Activated CD8-positive, alpha-beta memory T cell treated with anti-CD3 and anti-CD28 coated beads, Interleukin-2, amount 50 U/mL, for 24 hours (primary cell): ENCODE measurements around the gene CEACAM8.
"Not testable (repeated sequence)": the region's sequence is repeated elsewhere in the genome, so short reads cannot be mapped to it uniquely, and the experiment has no call there.

Experiments used
- DNase-seq: peaks from one replicate; pipeline ENCODE4 v3.0.0-alpha.2; 2020; ENCODE audit errors: extremely low read depth

CEACAM8 gene

DNA sequence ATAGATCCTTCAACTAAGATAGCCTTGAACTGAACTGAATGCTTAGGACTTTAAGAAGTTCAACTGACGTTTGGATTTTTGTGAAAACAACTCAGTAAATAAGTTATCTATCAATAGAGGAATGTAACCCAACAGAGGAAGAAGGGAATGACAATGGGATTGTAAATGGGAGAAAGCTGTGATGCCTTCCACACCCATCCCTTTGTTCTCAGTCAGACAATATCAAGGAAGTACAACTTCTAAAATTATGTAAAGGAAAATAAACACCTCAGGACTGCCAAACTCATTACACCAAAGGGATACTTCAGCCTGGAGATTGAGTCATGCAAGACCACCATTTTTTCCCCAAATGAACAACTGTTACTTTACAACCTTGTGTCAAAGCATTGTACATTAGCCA lies 21.1 kb downstream of the CEACAM8 start:
- DNase-seq = no peak

DNA sequence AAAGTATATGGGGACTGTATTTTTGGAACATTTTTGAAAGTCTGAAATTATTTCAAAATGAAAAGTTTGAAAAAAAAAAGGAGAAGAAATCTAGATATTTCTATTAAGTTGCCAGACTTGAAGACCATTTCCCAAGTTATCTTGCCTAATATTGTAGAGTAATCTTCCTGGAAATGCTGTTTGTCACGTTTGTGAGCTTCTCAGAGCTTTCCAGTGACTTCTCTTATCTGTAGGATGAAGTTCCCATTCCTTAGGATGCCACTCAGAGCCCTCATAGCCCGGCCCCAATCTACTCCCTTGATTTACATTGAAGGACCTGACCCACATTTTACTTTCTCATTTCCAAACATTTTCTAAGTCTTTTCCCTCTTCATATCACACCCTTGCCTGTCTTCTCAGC lies 23.6 kb downstream of the CEACAM8 start:
- DNase-seq = no peak

DNA sequence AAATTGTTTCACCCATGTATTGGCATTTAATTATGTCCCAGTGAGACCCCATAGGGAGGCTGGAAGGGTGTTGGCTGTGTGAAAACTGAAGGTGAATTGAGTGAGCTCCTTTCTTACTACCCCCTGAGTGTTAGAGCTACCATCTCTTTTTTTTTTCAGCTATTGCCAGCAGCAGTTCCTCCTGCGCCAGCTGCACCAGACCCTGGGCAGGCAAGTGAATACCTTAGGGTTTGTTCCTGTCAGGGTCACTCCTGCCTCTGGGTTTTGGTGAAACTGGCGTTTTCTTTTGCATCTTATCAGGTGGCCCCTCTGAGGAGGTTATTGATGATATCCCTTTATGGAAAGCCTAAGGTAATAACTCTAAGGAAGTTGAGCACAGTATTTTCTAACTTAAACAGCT lies 25.5 kb downstream of the CEACAM8 start:
- no peak for DNase-seq

DNA sequence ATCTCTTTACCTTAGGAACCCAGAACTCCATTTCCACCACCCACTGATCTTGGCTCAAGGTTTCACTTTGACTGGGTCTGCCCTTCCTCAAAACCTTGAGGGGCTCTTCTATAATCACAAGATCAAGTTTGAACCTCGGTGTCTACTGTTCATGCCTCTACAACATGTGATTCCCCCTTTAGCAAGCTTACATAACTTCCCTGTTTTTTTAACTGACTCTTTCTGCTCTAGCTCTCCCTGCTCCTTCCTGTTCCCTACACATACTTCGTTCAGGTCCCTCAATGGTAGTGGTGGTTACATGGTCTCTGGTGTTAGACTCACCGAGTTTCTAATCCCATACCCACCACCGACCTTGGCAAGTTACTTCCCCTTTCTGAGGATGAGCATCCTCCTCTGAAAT lies 26.7 kb downstream of the CEACAM8 start:
- no peak for DNase-seq

DNA sequence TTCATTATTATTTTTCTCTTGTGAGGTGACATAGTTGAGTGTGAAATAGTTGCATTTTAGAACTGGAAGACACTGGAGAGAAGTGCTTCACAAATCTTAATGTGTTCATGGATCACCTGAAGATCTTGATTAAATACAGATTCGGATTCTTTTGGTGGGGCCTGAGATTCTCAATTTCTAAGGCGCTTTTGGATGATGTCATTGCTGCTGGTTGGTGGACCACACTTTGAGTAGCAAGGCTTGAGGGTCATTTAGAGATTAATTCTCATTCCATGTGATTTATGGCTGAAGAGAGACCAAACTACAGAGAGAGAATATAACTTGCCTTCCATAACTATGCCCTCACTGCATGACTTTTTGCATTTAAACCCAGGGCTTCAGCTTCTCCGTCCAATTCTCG lies 27.2 kb downstream of the CEACAM8 start:
- DNase-seq = no peak

DNA sequence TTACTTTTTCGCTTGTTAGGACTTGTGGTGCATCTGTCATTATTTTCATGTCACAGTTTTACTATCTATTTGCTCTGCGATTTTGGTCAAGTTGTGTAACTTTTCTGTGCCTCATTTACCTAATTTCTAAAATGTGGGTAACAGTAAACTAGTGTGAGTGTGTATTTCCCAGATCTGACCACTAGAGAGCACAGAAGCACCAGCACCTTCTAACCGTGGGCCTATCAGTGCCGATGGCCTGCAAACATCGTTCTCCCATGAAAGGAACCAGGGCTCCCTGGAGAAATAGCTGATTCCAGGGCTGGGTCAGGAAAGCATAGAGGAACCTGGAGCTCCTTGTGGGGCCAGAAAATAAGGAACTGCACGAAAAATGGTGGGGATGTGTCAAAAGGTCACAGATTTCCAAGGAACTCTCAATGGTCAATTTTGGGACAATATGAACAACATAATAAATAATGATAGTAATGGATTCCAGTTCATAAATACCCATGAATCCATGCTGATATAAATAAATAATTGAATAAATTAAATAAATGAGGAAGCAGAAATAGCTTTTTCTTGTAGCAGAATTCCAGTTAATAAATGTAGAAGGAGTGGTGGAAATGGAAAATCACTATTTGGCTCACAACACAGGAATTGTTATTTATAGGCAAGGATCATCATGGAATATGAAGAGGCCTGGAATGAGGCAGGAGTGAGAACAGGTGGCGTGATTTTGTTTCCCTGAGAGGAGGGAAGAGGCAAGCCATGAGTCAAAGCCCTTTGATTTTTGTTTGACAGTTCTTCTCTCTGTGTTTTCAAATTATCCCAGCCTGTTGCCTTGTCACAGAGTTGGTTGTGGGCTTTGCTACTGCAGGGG lies 31.1 kb downstream of the CEACAM8 start:
- no peak for DNase-seq

DNA sequence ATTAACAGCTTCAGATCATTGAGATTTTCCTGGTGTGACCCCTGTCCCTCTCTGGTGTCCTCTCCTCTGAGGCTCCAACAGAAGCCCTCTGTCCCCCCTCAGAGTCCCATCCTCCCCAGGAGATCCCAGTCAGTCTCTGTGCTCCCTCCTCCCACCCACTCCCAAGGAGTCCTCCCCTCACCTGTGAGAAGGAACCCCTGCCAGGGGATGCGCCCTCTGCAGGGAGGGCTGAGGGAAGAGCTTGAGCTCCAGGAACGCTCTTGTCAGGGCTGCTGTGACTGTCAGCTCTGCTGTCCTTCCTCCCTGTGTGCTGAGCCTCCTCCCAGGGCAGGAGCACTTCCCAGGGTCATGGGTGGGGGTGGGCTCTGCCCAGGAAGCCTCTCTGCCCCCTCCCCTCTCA lies 33.2 kb downstream of the CEACAM8 start:
- DNase-seq = no peak

DNA sequence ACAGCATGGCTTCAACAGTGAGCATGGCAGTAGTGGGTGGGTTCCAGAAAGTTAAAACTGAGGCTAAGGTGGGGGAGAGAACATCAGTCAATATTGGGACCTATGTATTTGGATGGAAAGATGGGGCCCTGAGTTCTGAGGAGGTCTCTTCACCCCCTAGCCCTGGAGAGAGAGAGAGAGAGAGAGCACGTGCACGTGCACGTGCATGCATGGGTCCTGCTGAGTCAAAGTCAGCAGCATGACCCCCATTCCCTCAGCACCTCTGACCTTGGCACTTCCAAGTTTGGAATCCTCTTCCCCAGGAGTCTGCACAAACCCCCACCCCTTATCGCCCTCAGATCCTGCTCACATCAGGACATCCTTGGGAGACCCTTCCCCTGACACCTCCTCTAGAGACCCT lies 34.0 kb downstream of the CEACAM8 start:
- DNase-seq = no peak

DNA sequence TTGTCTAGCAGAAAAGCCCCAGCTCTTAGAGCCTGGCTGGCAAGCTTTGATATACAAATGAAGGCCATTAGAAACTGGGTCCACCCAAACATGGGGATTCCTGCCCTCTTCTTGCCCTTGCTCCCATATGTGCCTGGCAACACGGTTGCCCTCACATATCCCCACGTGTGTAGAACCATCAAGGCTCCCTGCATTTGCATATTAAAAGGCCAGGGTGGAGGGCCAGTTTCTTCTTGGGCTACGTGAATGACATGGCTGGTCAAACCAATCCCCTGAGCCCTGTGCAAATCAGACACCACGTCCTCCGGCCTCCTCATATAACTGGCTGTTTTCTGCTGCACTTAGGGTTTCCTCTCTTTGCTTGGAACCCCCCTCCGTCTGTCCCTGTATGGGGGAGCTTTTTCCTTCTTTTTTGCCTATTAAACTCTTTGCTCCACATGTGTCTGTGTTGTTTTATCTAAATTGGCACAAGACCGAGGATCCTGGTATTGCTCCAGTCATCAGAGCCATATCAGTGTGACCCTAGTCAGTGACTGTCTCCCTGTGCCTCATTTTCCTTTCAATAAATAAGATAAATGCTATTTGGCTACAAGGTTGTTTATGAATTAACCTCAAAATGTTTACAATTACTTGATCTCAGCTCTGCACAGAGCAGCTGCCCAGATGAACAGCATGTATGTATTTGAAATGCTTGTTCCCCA lies 36.1 kb downstream of the CEACAM8 start:
- no peak for DNase-seq

DNA sequence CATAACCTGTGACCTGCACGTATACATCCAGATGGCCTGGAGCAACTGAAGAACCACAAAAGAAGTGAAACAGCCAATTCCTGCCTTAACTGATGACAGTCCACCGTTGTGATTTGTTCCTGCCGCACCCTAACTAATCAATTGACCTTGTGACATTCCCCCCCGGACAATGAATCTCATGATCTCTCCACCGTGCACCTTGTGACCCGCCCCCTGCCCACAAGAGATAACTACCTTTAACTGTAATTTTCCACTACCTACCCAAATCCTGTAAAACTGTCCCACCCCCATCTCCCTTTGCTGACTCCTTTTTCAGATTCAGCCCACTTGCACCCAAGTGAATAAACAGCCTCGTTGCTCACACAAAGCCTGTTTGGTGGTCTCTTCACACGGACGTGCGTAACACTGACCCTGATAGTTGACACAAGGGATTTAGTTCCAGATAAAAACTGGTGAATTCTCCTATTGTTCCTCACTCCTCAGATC lies 37.3 kb downstream of the CEACAM8 start:
- DNase-seq = not testable (repeated sequence)

DNA sequence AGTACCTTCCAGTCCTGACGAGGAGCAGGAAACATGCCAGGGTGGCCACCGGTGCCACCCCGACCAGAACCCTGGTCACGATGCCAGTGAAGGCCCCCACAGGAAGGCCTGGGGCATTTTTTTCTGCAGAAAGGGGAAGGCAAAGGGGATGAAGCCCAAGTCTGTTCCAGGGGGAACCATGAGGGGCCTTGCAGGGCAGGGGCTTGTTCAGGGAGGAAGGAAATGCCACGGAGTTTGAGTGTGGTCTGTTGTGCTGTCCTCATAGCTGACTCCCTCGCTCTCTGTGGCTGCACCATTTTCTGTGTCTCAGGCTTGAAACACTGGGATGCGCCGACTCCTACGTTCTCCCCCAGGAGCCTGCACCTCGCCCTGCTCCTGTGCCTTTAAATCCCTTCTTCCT lies 38.9 kb downstream of the CEACAM8 start:
- no peak for DNase-seq

DNA sequence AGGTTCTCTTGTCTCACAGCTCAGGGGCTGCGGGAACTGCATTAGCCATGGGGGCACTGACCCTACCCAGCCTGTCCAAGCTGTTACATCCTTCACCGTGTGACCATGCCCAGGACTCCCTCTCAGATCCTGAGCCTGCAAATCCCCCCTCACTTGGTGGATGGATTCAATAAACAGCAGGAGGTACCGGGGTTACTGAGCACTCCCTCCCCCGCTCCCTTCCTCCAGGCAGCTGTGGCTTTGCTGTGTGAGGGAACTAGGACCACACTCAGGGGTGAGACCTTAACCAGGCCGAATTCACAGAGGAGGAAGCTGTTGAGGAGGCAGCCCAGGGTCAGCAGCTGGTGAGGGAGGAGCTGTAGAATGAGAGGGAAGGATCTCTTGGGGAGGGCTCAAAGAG lies 39.4 kb downstream of the CEACAM8 start:
- no peak for DNase-seq

DNA sequence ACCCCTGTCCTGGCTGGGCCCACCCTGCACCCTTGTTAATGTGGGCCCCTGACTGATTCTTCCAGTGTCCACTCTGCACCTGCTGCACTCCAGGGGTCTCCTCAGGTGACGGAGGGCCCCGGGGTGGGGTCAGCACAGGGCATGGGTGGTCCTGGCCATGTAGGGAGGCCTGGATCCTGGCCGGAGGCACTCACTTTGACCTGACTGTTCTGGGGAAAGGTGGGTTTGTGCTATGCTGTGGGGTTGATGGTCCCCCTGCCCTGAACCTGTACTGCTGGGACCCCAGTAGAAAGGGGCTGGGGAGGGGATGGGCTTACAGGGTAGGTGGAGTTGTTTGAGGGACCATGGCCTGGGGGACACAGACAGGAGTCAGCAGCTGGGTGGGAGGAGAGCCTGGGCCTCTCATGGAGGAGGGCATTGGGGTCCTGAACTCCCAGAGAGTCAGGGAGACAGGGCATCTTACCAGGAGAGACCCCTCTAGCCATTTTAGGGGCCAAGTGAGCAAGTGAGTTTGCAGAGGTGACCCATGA lies 40.6 kb downstream of the CEACAM8 start:
- no peak for DNase-seq

DNA sequence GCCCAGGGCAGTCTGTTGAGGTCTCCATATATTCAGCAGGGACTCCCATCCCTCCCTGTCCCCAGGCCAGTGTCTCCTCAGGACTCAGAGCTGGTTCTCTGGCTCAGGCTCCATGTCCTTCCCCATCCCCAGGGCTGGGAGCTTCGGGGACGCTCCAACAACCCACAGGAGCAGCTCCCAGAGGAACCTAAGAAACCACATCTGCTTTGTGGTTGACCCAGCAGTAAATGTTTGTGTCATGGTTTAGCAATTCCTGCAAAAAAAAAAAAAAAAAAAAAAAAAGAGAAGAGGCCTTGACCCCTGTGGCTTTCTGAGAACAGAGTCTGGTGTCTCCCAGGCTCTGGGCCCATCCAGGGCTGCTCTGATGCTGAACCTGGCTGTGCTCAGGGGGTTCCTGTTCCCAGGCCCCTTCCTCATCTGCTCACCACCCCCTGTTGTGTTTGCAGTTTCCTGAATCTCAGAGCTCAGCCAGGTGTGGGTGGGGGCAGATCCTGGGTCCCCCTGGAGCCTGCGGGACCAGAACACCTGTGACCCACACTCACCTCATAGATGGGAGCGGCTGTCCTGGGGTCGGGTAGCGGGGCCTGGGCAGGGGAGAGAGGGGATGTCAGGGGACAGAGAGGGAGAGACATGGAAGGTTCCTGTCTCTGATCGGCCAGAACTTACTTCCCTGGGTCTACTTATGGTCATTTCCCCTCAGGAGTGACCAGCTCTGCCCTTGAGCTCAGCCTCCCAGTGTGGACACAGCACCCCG lies 41.3 kb downstream of the CEACAM8 start:
- DNase-seq = no peak

DNA sequence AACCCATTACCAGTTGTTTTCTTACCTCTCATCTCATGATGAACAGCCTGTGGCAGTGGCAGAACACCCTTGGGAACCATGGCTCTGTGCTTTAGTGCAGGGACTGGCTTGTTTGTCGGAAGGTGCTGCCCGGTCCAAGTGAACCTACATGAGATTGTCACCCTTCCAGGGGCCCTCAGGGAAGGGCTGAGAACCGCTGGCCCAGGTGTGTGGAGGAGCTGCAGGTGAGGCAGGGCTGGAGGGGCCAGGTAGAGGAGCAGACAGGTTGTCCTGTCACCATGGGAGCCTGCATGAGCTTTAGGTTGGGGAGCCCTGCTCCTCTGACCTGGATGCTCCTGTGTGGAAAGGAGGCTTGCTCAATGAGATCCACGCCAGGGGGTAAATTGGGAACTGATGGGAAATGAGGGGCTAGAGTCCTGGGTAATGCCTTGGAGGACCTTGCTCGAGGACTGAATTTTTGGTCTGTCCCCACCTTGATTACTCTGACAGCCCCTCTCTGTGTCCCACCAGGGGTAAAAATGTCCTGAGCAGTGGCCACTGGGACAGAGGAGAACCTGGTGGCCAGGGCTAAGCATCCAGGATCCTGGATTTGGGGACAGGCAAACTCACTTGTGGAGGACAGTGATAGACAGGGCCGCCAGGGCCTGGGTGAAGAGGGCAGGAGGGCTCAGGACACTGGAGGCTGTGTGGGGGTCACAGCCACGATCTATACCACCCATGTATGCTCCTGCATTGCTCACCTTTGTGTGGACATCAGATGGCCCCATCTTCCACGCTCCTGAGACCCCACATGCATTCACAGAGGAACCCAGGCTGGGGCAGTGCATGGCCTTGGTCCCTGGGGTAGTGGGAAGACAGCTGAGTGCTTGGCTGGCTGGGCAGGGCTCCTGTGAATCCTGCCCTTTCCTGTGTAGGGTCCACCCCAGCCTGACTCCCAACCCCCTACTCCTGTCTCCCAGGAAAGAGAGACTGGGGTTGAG lies 42.3 kb downstream of the CEACAM8 start:
- no peak for DNase-seq

DNA sequence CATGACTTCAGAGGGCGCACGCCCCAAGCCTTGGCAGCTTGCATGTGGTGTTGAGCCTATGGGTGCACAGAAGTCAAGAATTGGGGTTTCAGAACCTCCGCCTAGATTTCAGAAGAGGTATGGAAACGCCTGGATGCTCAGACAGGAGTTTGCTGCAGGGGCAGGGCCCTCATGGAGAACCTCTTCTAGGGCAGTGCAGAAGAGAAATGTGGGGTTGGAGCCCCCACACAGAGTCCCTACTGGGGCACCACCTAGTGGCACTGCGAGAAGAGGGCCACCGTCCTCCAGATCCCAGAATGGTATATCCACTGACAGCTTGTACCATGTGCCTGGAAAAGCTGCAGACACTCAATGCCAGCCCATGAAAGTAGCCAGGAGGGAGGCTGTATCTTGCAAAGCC lies 44.2 kb downstream of the CEACAM8 start:
- not testable (repeated sequence) for DNase-seq

DNA sequence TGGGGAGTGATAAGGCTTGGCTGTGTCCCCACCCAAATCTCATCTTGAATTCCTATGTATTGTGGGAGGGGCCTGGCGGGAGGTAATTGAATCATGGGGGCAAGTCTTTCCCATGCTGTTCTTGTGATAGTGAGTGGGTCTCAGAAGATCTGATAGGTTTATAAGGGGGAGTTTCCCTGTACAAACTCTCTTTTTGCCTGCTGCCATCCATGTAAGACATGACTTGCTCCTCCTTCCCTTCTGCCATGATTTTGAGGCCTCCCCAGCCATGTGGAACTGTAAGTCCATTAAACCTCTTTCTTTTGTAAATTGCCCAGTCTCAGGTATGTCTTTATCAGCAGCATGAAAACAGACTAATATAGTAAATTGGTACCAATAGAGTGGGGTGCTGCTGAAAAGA lies 45.7 kb downstream of the CEACAM8 start:
- not testable (repeated sequence) for DNase-seq

DNA sequence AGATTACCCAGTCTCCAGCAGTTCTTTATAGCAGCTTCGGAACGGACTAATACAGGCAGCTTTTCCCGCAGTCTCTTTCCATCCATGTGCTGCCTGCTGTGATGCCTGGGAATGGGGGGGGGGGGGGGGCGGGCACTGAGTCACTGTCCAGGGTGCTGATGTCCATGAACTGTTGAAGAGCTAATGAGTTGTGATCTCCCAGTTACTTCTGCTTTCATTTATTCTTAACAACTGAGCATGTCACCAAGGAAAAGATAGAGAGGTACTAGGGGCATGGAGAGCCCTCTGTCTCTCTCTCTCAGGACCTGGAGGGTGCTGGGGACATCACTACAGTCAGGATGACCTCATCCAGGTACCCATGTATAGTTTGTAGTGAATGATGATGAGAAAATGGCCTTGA lies 46.2 kb downstream of the CEACAM8 start:
- DNase-seq = no peak

DNA sequence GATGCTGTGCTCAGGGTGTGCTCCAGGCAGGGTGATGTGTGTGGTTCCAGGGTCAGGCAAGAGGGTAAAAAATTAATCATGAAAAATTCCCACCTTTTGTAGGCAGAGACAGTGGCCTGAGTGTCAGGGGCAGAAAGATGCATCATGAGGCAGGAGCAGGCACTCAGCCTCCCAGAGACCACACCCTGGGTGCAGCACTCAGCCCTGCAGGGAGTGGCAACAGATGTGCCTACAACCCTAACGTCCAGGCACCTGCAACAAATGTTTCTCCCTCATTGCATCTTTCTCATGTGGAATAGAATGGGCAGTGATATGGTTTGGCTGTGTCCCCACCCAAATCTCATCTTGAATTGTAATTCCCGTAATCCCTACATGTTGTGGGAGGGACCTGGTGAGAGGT lies 46.8 kb downstream of the CEACAM8 start:
- DNase-seq = no peak

DNA sequence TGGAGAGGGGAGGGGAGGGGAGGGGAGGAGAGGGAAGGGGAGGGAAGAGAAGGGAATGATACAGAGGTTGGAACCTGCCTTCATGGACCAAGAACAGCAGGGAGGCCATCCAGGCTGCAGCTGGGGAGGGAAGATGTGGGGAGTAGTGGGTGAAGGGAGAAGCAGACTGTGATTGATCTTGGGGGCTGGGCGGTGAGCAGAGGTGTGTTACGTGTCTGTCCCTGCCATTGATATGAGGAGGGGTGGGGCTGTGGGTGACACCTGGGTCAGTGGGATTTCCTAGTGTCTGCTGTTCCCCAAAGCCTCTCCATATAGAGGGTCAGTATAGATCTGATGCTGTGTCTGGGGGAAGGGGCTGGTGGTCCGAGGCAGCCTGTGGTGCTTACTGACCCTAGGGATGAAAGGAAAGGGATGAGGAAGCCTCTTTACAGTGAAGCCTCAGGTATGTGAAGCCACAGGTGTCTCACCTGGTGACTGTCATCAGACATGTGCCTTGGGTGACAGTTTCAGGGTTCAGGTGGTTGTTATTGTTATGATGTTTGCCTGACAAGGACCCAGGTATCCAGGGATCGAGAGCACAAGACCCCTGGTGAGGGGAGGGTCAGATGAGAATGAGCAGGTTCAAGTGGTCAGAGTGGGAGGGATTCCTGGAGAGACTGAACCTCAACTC lies 47.8 kb downstream of the CEACAM8 start:
- no peak for DNase-seq
